ENCODE measurements around the gene TMEM272. TPM values are rescaled to one million over a fixed set of nuclear protein-coding genes. Genes with fewer than 3 reads are reported as not detected.

The TMEM272 gene
- total RNA-seq, 8 experiments from 2014 or later, result 0.18 to 0.63 (median 0.29) TPM; not detected in 1

- no peak overlapping the region for H3K27ac ChIP-seq
- peaks cover 22 to 23% of the 10 kb centered on the region in 2 donors for H3K4me1 ChIP-seq (replicated peaks in 1 of 2)
- in situ Hi-C loops (cut with MboI; ENCODE audit: low pct_unique_long_range_greater_than_20kb in 2 of 9, low sequenced_read_pairs in 9 of 9, unreplicated experiment in 9 of 9), result loop anchor here in 3 of 9 experiments (25.0 kb wide), 1 partner anchor 328 kb away; the partner anchor contains the start of gene NEK5 (in 3 of the 3)
- H3K4me3 ChIP-seq, result no peak overlapping the region
- no peak for ATAC-seq (replicated peaks in 6 of 8)
Measured at GRCh38 chr13:51808811-51809210, 36.2 kb downstream of the TMEM272 start.

- H3K4me3 ChIP-seq, result no peak overlapping the region
- ATAC-seq (replicated peaks in 6 of 8), result no peak
- 65 to 86% (median 75%) methylated on average over 2 to 5 of the region's 5 CpGs; no CpG with 5 or more reads in 7 of the 10 experiments for WGBS, 10 experiments
- in situ Hi-C loops (cut with MboI; ENCODE audit: low pct_unique_long_range_greater_than_20kb in 2 of 9, low sequenced_read_pairs in 9 of 9, unreplicated experiment in 9 of 9), result loop anchor here in 3 of 9 experiments (25.0 kb wide), 1 partner anchor 330 kb away; the partner anchor contains the start of gene NEK5 (in 3 of the 3)
- H3K27ac ChIP-seq, result peak overlapping the region in 1 of 2 donors; percentile 33
- H3K4me1 ChIP-seq (replicated peaks in 1 of 2), result peaks cover 32 to 35% of the 10 kb centered on the region in 2 donors
Measured at GRCh38 chr13:51807041-51807440, 37.9 kb downstream of the TMEM272 start.

DNA sequence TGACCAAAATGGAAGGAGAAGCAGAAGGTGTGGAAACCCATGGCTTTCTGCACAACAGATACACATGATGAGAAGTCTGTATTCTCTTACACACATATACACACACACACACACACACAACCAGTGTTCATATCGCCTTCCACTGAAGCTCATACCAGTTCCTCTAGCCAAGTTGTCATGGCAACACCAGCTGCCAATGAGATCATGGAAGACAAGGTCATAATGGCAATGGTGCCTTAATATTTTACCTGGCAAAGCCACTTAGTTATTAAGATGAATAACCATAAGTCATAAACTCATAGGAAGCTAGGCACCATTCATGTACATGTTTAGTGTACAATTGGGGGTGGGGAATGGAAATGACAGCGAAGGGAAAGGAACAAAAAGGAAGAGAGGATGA lies 38.4 kb downstream of the TMEM272 start:
- ATAC-seq (replicated peaks in 6 of 8), result no peak
- peak overlapping the region in 1 of 2 donors; percentile 33 for H3K27ac ChIP-seq
- no peak overlapping the region for H3K4me3 ChIP-seq
- in situ Hi-C loops (cut with MboI; ENCODE audit: low pct_unique_long_range_greater_than_20kb in 2 of 9, low sequenced_read_pairs in 9 of 9, unreplicated experiment in 9 of 9), result loop anchor here in 3 of 9 experiments (25.0 kb wide), 1 partner anchor 331 kb away; the partner anchor contains the start of gene NEK5 (in 3 of the 3)
- 0 to 100% (median 60%) methylated on average over 1 to 2 of the region's 2 CpGs; no CpG with 5 or more reads in 3 of the 10 experiments for WGBS, 10 experiments
- peaks cover 32 to 40% of the 10 kb centered on the region in 2 donors for H3K4me1 ChIP-seq (replicated peaks in 1 of 2)

- Histone ChIP-seq H3K4me1 (replicated peaks in 1 of 2) (peaks cover 34 to 43% of the 10 kb centered on the region in 2 donors), H3K4me3 (no peak overlapping the region), H3K27ac (no peak overlapping the region)
- in situ Hi-C loops (cut with MboI; ENCODE audit: low pct_unique_long_range_greater_than_20kb in 2 of 9, low sequenced_read_pairs in 9 of 9, unreplicated experiment in 9 of 9), result loop anchor here in 3 of 9 experiments (25.0 kb wide), 1 partner anchor 331 kb away; the partner anchor contains the start of gene NEK5 (in 3 of the 3)
- WGBS, 10 experiments, result 40 to 100% (median 100%) methylated on average over 1 to 2 of the region's 2 CpGs; no CpG with 5 or more reads in 4 of the 10 experiments
- ATAC-seq (replicated peaks in 6 of 8), result no peak
Measured at GRCh38 chr13:51805925-51806324, 39.1 kb downstream of the TMEM272 start.

DNA sequence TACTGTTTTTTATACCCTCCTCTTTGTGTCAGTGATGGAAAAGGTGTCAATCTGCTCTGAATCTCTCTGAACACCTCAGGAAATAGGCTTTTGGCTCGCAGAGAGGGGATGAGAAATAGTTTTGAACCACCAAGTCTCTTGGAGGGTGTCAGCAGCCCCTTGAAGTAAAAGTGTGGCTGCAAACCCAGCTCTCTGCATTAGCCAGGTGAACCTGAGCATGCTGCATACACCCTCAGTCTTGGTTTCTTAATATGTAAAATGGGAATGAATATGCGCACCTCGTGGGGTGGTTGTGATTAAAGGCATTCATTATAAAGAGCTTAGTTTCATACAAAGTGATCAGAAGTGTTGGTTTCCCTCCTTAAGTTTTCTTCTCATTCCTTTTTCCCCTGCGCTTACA lies 39.7 kb downstream of the TMEM272 start:
- in situ Hi-C loops (cut with MboI; ENCODE audit: low pct_unique_long_range_greater_than_20kb in 2 of 9, low sequenced_read_pairs in 9 of 9, unreplicated experiment in 9 of 9), result loop anchor here in 3 of 9 experiments (25.0 kb wide), 1 partner anchor 332 kb away; the partner anchor contains the start of gene NEK5 (in 3 of the 3)
- no peak for ATAC-seq (replicated peaks in 6 of 8)
- H3K4me3 ChIP-seq, result peak overlapping the region in 1 of 5 donors; percentile 71
- no peak overlapping the region for H3K27ac ChIP-seq
- WGBS, 10 experiments, result 72 to 100% (median 76%) methylated on average over 1 to 4 of the region's 4 CpGs; no CpG with 5 or more reads in 4 of the 10 experiments
- peaks cover 34 to 43% of the 10 kb centered on the region in 2 donors for H3K4me1 ChIP-seq (replicated peaks in 1 of 2)

DNA sequence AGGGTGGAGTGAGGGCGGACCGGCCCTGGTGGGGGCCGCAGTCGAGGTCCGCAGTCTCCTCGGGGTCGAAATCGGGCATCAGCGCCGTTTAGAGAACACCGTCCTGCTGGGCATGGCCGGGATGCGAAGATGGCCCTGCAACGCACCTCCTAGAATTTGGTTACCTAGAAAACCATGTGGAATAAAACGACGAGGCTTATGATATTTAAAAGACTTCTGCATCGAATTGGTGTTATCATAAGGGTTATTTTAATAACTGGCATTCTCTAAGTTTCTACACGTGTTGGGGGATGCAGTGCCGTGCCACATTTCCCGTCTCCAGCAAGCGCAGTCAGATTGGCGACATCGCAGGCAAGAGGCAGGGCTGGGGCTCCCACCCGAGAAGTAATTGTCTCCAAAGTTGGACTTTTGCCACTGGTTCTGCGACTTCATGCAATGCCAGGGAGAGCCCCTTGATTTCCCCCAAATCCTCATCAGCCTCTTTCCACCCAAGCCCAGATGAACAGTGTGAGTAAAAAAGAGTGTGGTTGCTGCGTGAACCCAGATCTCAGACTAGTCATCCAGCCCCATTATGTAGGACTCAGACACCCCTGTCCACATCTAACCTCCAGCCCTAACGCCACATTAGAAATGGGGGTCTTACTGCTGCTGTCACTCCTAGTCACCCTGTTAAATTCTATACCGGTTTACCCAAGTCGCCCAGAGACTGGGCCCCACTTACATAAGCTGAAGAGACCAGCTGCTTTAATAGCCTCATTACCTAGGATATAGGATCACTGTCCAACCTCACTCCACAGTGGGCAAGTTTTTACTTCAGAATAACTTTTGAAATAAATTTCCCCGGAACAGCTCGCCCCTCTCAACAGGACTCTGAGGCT lies 40.4 kb downstream of the TMEM272 start:
- WGBS, 10 experiments, result 17 to 89% (median 45%) methylated on average over 1 to 17 of the region's 31 CpGs
- H3K27ac ChIP-seq, result peak overlapping the region; percentile 88 to 95
- H3K4me1 ChIP-seq (replicated peaks in 1 of 2), result peaks cover 34 to 43% of the 10 kb centered on the region in 2 donors
- peak overlapping the region; percentile 50 to 83 (median 71) for H3K4me3 ChIP-seq
- in situ Hi-C loops (cut with MboI; ENCODE audit: low pct_unique_long_range_greater_than_20kb in 2 of 9, low sequenced_read_pairs in 9 of 9, unreplicated experiment in 9 of 9), result loop anchor here in 3 of 9 experiments (25.0 kb wide), 1 partner anchor 333 kb away; the partner anchor contains the start of gene NEK5 (in 3 of the 3)
- ATAC-seq (replicated peaks in 6 of 8), result no peak

DNA sequence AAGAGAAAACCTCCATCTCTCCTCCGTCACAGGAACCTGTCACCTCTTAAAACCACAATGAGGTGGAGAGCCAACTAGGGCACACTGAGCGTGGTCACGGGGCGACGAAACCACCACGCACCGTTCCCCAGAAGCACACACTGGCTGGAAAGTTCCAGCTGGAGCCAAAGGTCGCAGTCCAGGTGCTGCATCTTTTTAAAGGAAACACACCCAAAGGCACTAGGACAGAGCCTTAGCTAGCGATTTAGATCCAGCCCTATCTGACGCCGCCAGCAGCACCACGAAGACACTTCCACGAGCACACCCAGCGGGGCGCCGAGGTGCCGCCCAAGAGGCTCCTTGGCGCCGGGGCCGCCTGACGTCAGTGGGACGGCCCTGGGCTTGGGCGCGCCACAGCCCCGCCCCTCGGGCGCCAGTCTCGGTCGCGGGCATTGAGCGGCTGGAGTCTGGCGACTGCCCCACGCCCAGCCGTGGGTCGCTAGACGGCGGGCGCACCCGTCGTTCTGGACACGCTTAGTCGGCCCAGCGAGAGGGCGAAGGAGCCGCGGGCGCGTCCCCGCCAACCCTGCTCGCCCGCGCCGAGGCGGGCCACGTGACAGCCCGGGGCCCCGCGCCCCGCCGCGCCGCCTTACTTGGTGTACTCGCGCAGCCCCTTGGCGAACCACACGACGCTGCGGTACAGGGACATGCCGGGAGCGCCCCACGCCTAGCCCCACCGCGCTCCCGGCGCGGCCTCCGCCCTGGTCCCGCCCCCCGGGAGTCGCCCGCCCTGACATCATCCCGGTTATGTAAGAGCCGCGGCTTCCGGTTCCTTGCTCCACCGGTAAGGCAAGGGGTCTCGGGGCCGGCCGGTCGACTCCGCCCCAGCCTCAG lies 41.3 kb downstream of the TMEM272 start, which contains the start of gene DHRS12:
TSS of gene DHRS12 (minus strand) at position 742 of the 873 bp plus-strand sequence. CDS start 4,504 bp downstream, outside the sequence.
- WGBS, 10 experiments, result 0 to 38% (median 2%) methylated on average over 1 to 10 of the region's 91 CpGs; no CpG with 5 or more reads in 3 of the 10 experiments
- in situ Hi-C loops (cut with MboI; ENCODE audit: low pct_unique_long_range_greater_than_20kb in 2 of 9, low sequenced_read_pairs in 9 of 9, unreplicated experiment in 9 of 9), result loop anchor here in 3 of 9 experiments (25.0 kb wide), 1 partner anchor 334 kb away; the partner anchor contains the start of gene NEK5 (in 3 of the 3)
- peaks cover 34 to 43% of the 10 kb centered on the region in 2 donors for H3K4me1 ChIP-seq (replicated peaks in 1 of 2)
- H3K4me3 ChIP-seq, result peak within 1 kb of the TSS; percentile 50 to 83 (median 71)
- peak; percentile 84 to 93 (median 90) for ATAC-seq (replicated peaks in 6 of 8)
- peak within 1 kb of the TSS; percentile 88 to 95 for H3K27ac ChIP-seq

- no peak for ATAC-seq (replicated peaks in 6 of 8)
- in situ Hi-C loops (cut with MboI; ENCODE audit: low pct_unique_long_range_greater_than_20kb in 2 of 9, low sequenced_read_pairs in 9 of 9, unreplicated experiment in 9 of 9), result loop anchor here in 3 of 9 experiments (25.0 kb wide), 1 partner anchor 334 kb away; the partner anchor contains the start of gene NEK5 (in 3 of the 3)
- Histone ChIP-seq H3K4me3 (peak overlapping the region; percentile 50 to 83 (median 71)), H3K27ac (peak overlapping the region; percentile 88 to 95), H3K4me1 (replicated peaks in 1 of 2) (peaks cover 42 to 51% of the 10 kb centered on the region in 2 donors)
- 20 to 86% (median 50%) methylated on average over 1 to 7 of the region's 9 CpGs; no CpG with 5 or more reads in 3 of the 10 experiments for WGBS, 10 experiments
Measured at GRCh38 chr13:51802631-51803418, 42.2 kb downstream of the TMEM272 start.

GRCh38 chr13:51801631-51802099 lies 43.3 kb downstream of the TMEM272 start:
- H3K27ac ChIP-seq, result no peak overlapping the region
- H3K4me3 ChIP-seq, result no peak overlapping the region
- 0 to 100% (median 49%) methylated on average over 1 to 6 of the region's 7 CpGs; no CpG with 5 or more reads in 2 of the 10 experiments for WGBS, 10 experiments
- in situ Hi-C loops (cut with MboI; ENCODE audit: low pct_unique_long_range_greater_than_20kb in 2 of 9, low sequenced_read_pairs in 9 of 9, unreplicated experiment in 9 of 9), result loop anchor here in 3 of 9 experiments (25.0 kb wide), 1 partner anchor 336 kb away; the partner anchor contains the start of gene NEK5 (in 3 of the 3)
- ATAC-seq (replicated peaks in 6 of 8), result peak in 1 of 8 experiments; percentile 0
- peaks cover 47 to 57% of the 10 kb centered on the region in 2 donors for H3K4me1 ChIP-seq (replicated peaks in 1 of 2)

- WGBS, 10 experiments, result 40 to 100% (median 100%) methylated on average over 1 to 3 of the region's 5 CpGs; no CpG with 5 or more reads in 4 of the 10 experiments
- Histone ChIP-seq H3K4me1 (replicated peaks in 1 of 2) (peaks cover 45 to 47% of the 10 kb centered on the region in 2 donors), H3K27ac (no peak overlapping the region), H3K4me3 (no peak overlapping the region)
- in situ Hi-C loops (cut with MboI; ENCODE audit: low pct_unique_long_range_greater_than_20kb in 2 of 9, low sequenced_read_pairs in 9 of 9, unreplicated experiment in 9 of 9), result loop anchor here in 3 of 9 experiments (25.0 kb wide), 1 partner anchor 337 kb away; the partner anchor contains the start of gene NEK5 (in 3 of the 3)
- no peak for ATAC-seq (replicated peaks in 6 of 8)
Measured at GRCh38 chr13:51800486-51800885, 44.5 kb downstream of the TMEM272 start.

GRCh38 chr13:51799261-51799660 lies 45.7 kb downstream of the TMEM272 start:
- no peak for ATAC-seq (replicated peaks in 6 of 8)
- Histone ChIP-seq H3K4me3 (no peak overlapping the region), H3K4me1 (replicated peaks in 1 of 2) (peaks cover 37 to 41% of the 10 kb centered on the region in 2 donors), H3K27ac (no peak overlapping the region)
- WGBS, 10 experiments, result 40 to 94% (median 76%) methylated on average over 1 to 10 of the region's 12 CpGs; no CpG with 5 or more reads in 3 of the 10 experiments
- in situ Hi-C loops (cut with MboI; ENCODE audit: low pct_unique_long_range_greater_than_20kb in 2 of 9, low sequenced_read_pairs in 9 of 9, unreplicated experiment in 9 of 9), result loop anchor here in 2 of 9 experiments (25.0 kb wide), 1 partner anchor 362 kb away; no protein-coding TSS in a partner anchor

Data from motor neuron (in vitro differentiated cells).